ENCODE measurements around the gene RNASEL. TPM values are rescaled to one million over a fixed set of nuclear protein-coding genes. Genes with fewer than 3 reads are reported as not detected.

Gene RNASEL, protein sequence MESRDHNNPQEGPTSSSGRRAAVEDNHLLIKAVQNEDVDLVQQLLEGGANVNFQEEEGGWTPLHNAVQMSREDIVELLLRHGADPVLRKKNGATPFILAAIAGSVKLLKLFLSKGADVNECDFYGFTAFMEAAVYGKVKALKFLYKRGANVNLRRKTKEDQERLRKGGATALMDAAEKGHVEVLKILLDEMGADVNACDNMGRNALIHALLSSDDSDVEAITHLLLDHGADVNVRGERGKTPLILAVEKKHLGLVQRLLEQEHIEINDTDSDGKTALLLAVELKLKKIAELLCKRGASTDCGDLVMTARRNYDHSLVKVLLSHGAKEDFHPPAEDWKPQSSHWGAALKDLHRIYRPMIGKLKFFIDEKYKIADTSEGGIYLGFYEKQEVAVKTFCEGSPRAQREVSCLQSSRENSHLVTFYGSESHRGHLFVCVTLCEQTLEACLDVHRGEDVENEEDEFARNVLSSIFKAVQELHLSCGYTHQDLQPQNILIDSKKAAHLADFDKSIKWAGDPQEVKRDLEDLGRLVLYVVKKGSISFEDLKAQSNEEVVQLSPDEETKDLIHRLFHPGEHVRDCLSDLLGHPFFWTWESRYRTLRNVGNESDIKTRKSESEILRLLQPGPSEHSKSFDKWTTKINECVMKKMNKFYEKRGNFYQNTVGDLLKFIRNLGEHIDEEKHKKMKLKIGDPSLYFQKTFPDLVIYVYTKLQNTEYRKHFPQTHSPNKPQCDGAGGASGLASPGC
- 10 to 100 TPM in 3 of 7 donors, 1 to 10 TPM in 4; 6.7 to 14.1 (median 9.7) TPM for total RNA-seq
- polyA plus RNA-seq, result 10 to 100 TPM in 1 of 2 donors, 1 to 10 TPM in 1; 6.8 to 15.0 TPM
- long read RNA-seq, donor 1, full-length matches to known transcripts, result 3 of 104 reads
- long read RNA-seq, donor 1, partial matches to known transcripts, result 86 of 104 reads
- long read RNA-seq, donor 1, other reads (novel, unspliced or antisense), result 15 of 104 reads
- long read RNA-seq, donor 2, result 0 reads
- long read RNA-seq, donor 3, full-length matches to known transcripts, result 25 of 34 reads
- long read RNA-seq, donor 3, partial matches to known transcripts, result 4 of 34 reads
- long read RNA-seq, donor 3, other reads (novel, unspliced or antisense), result 5 of 34 reads

DNA sequence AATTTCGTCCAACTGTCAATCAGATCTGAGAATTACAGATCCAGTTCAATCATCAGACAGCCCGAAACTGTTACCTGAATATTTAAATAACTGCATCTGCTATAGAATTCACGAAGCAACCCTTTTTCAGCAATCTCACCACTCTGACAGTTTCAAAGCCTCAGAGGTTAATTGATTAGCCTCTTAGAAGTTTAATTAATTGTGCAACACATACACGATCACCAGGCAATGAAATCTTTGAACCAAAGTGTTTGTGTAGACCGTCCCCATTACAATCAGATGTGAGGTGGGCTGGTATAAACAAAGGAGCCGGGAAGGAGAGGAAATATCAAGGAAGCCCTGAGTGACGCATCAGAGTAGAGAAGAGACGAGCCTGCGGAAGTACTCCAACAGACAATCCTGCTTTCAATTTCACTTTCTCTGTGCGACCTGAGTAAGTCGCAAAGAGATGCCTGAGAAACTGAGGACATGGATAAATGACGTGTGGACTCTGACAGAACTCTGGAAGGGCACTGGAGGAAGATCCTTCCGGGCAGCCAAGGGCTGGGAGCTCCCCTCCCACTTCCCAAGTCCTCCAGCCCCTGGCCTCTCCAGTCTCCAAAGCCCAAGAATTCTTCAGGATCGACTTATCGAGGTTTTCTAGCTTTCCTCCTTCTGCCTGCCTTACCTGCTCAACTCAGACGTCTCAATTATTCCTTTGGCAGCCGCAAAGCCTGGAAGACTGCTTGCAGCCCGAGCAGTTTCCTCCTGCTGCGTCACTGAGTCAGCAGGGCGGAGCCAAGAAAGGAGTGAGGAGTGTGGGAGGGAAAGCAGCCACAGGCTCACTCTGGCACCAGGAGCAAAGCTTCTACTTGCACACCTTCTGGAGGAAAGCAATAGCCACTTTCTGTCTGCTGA is at the start of gene RNASEL:
RNASEL (minus strand) TSS at position 757 of the 897 bp plus-strand sequence. CDS start 2,450 bp downstream, outside the sequence.
- Histone ChIP-seq H3K9me3 (no peaks in the 10 kb centered on the region), H3K4me1 (ENCODE audit: insufficient read depth) (peaks cover 4% of the 10 kb centered on the region), H3K4me3 (peak within 1 kb of the TSS; percentile 65), H3K27ac (peak within 1 kb of the TSS; percentile 69 to 95), H3K27me3 (no peaks in the 10 kb centered on the region), H3K36me3 (no peaks in the 10 kb centered on the region)
- WGBS, 3 donors, result 1 to 4% (median 2%) methylated on average over 20 of the region's 20 CpGs
- TF ChIP-seq EP300 (IDR thresholded peaks at IDR 0.05) (no peak), POLR2A (IDR thresholded peaks at IDR 0.05) (peak; percentile 77)
- TF ChIP-seq, protein P1, sequence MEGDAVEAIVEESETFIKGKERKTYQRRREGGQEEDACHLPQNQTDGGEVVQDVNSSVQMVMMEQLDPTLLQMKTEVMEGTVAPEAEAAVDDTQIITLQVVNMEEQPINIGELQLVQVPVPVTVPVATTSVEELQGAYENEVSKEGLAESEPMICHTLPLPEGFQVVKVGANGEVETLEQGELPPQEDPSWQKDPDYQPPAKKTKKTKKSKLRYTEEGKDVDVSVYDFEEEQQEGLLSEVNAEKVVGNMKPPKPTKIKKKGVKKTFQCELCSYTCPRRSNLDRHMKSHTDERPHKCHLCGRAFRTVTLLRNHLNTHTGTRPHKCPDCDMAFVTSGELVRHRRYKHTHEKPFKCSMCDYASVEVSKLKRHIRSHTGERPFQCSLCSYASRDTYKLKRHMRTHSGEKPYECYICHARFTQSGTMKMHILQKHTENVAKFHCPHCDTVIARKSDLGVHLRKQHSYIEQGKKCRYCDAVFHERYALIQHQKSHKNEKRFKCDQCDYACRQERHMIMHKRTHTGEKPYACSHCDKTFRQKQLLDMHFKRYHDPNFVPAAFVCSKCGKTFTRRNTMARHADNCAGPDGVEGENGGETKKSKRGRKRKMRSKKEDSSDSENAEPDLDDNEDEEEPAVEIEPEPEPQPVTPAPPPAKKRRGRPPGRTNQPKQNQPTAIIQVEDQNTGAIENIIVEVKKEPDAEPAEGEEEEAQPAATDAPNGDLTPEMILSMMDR (IDR thresholded peaks at IDR 0.05), result no peak
- intact Hi-C loops (cut with DNase I), result loop anchor here in 3 of 4 donors (5.0 to 10.0 kb wide), 3 partner anchors 184 to 504 kb away; partner anchors contain the start of gene TEDDM1 (in 1 of the 3)
- peak; percentile 78 to 83 (median 81) for DNase-seq

DNA sequence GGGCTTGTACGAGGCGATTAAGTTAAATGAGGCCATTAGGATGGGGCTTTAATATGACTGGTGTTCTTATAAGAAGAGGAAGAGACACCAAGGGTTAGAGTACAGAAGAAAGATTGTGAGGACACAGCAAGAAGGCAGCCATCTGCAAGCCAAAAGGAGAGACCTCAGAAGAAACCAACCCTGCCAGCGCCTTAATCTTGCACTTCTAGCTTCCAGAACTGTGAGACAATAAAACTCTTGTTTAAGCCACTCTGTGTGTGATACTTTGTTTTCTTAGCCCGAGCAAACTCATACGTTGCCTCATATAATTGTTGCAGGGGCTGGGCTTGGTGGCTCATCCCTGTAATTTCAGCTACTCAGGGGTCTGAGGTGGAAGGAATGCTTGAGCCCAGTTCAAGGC is 48.7 kb upstream of the RNASEL start:
- Histone ChIP-seq H3K27me3 (no peaks in the 10 kb centered on the region), H3K4me1 (ENCODE audit: insufficient read depth) (no peaks in the 10 kb centered on the region), H3K36me3 (no peaks in the 10 kb centered on the region), H3K9me3 (no peaks in the 10 kb centered on the region), H3K27ac (no peak overlapping the region), H3K4me3 (no peak overlapping the region)
- intact Hi-C loops (cut with DNase I), result no loop called here
- WGBS, 3 donors, result 87 to 94% (median 90%) methylated on average over 5 of the region's 5 CpGs
- no peak for DNase-seq
- TF ChIP-seq, protein P1 (IDR thresholded peaks at IDR 0.05), result no peak
- TF ChIP-seq EP300 (IDR thresholded peaks at IDR 0.05) (no peak), POLR2A (IDR thresholded peaks at IDR 0.05) (no peak)

DNA sequence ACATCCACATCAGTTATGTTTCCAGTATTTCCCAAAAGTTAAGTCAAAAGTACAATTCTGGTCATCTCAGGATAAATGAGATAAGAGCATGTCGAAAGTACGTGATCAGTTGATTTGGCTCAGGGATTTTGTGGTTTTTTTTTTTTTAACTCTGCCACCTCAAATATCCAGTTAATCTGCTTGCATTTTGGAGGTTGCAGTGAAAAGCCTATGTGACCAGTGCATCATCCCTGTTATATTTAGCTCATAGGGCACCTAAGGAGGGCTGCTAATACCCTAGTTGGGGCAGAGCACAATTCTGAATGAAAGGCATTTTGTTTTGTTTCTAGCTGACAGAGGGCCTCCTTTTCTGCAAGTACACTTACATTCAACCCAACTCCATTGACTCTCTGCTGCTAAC is 46.8 kb upstream of the RNASEL start:
- DNase-seq, result no peak
- Histone ChIP-seq H3K36me3 (no peaks in the 10 kb centered on the region), H3K4me1 (ENCODE audit: insufficient read depth) (no peaks in the 10 kb centered on the region), H3K4me3 (no peak overlapping the region), H3K27me3 (no peaks in the 10 kb centered on the region), H3K9me3 (no peaks in the 10 kb centered on the region), H3K27ac (no peak overlapping the region)
- TF ChIP-seq POLR2A (IDR thresholded peaks at IDR 0.05) (no peak), EP300 (IDR thresholded peaks at IDR 0.05) (no peak)
- TF ChIP-seq, protein P1 (IDR thresholded peaks at IDR 0.05), result no peak
- intact Hi-C loops (cut with DNase I), result no loop called here
- WGBS, 3 donors, result 75 to 81% (median 75%) methylated on average over 2 of the region's 2 CpGs
